Esophagus muscularis mucosa (tissue), 4 donors: ENCODE measurements around the gene SLX4. TPM values are rescaled to one million over a fixed set of nuclear protein-coding genes. Genes with fewer than 3 reads are reported as not detected.

Experiments
- DNase-seq: peaks from one replicate; pipeline ENCODE4 v3.0.0-alpha.2; 2017; ENCODE audit errors: extremely low spot score
- H3K27ac ChIP-seq, 4 donors: fragments of 200-600 bp; sonication (generic); replicated peaks in 1 of 4; 1 replicate in 3 of 4; 2 replicates in 1 of 4; pipeline ENCODE4 v1.5.1; 2016 to 2019; ENCODE audit warnings: mild to moderate bottlenecking in 1 of 4
- H3K27me3 ChIP-seq, 4 donors: fragments of 200-600 bp; sonication (generic); one replicate each; pipeline versions ENCODE4 v1.5.1 to v1.6.0; 2016 to 2019
- H3K36me3 ChIP-seq, 4 donors: fragments of 200-600 bp; sonication (generic); one replicate each; pipeline ENCODE4 v1.5.1; 2016 to 2019
- H3K4me1 ChIP-seq, 4 donors: fragments of 200-600 bp; sonication (generic); one replicate each; pipeline ENCODE4 v1.5.1; 2016 to 2019
- H3K4me3 ChIP-seq, 4 donors: fragments of 200-600 bp; sonication (generic); 1 replicate in 2 of 4; 2 replicates in 2 of 4; pipeline ENCODE4 v1.5.1; 2016 to 2019; ENCODE audit warnings: mild to moderate bottlenecking in 4 of 4, moderate library complexity in 1 of 4
- H3K9me3 ChIP-seq, 4 donors: fragments of 200-600 bp; sonication (generic); 1 replicate in 3 of 4; 2 replicates in 1 of 4; pipeline ENCODE4 v1.5.1; 2016 to 2019
- EP300 ChIP-seq: sonication (generic); formaldehyde crosslinking; IDR thresholded peaks from one replicate; pipeline ENCODE4 v1.6.1; 2017; ENCODE audit warnings: antibody characterized with exemption
- POLR2A ChIP-seq: fragments of 450-650 bp; IDR thresholded peaks from one replicate; pipeline ENCODE4 v1.6.1; 2017; ENCODE audit warnings: antibody characterized with exemption, moderate library complexity, mild to moderate bottlenecking, low read depth
- POLR2AphosphoS5 ChIP-seq, 2 donors: sonication (generic); formaldehyde crosslinking; IDR thresholded peaks; one replicate each; pipeline ENCODE4 v1.6.1; 2017; ENCODE audit warnings: antibody characterized with exemption in 2 of 2
- WGBS: methylation state at CpG from one replicate; pipeline ENCODE4 v1.1.5; 2018; 5-methylcytosine and 5-hydroxymethylcytosine counted together
- intact Hi-C: fragments of 100-400 bp; cut with DNase I; formaldehyde crosslinking; loops from one replicate; pipeline ENCODE4 v1.15.1; 2023
- total RNA-seq, 4 donors: library from RNA; depleted of rRNA; stranded (reverse); fragments of >200 nt; gene quantifications; one replicate each; pipeline versions ENCODE4 v1.1.0 to v1.2.1, GENCODE V29; 2016
- TF ChIP-seq, protein P1 (sequence below), 3 experiments: fragments of 200-600 bp in 2 of 3; fragments of 450-650 bp in 1 of 3; sonication (generic) in 2 of 3; IDR thresholded peaks; one replicate each; pipeline ENCODE4 v1.5.1; 2017 to 2019; ENCODE audit warnings: antibody characterized with exemption in 3 of 3, mild to moderate bottlenecking in 2 of 3, moderate library complexity in 1 of 3

Gene SLX4
- total RNA-seq, 4 donors from 2014 or later = 3.0 to 5.8 (median 3.9) TPM

DNA sequence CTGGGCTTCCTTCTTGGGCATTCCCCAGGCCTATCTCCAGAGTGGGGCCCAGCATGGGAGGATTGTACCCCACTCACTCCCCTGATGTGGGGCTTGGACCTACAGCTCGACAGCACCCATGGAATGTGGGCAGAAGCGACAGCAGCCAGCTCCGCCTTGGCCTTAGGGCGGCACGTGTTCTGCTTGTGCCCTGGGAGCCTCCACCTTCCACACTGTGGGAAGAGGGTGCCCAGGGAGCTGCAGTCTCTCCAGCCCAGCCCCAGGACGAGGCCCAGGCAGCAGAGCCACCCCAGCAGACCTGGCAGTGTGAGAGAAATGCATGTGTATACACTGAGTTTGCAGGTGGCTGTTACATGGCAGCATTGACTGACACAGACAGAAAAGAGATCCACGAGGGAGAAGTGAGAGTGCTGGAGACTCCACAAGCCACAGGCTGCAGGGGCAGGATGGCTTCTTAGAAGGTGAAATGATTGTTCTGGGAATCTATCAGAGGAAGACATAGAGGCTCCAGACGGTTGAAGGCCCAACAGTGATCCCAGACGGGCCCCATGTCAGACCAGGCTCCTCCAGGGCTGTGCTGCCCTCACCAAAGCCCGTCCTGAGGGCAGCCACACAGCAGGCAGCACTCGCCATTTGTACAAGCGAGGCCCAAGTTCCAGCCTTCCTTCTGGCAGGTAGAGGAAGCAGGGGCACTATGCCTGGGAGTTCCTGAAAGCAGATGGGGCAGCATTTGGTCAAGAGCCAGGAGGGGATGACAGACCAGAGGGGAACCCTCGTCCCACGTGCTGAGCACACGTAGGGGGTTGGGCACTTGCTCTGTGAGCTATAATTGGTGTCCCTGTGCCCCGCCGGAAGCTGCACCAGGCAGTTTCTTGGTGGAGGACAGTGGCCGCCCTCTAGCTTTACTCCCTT, 40.3 kb upstream of the SLX4 start:
- TF ChIP-seq POLR2A (no peak), EP300 (no peak), POLR2AphosphoS5 (IDR thresholded peaks at IDR 0.05) (no peak)
- TF ChIP-seq, protein P1, sequence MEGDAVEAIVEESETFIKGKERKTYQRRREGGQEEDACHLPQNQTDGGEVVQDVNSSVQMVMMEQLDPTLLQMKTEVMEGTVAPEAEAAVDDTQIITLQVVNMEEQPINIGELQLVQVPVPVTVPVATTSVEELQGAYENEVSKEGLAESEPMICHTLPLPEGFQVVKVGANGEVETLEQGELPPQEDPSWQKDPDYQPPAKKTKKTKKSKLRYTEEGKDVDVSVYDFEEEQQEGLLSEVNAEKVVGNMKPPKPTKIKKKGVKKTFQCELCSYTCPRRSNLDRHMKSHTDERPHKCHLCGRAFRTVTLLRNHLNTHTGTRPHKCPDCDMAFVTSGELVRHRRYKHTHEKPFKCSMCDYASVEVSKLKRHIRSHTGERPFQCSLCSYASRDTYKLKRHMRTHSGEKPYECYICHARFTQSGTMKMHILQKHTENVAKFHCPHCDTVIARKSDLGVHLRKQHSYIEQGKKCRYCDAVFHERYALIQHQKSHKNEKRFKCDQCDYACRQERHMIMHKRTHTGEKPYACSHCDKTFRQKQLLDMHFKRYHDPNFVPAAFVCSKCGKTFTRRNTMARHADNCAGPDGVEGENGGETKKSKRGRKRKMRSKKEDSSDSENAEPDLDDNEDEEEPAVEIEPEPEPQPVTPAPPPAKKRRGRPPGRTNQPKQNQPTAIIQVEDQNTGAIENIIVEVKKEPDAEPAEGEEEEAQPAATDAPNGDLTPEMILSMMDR (IDR thresholded peaks at IDR 0.05) = no peak
- H3K36me3 ChIP-seq = peaks cover 4 to 47% (median 30%) of the 10 kb centered on the region in 4 donors
- DNase-seq = no peak
- H3K4me3 ChIP-seq = no peak overlapping the region
- no peak overlapping the region for H3K27ac ChIP-seq
- intact Hi-C loops = no loop called here
- no peaks in the 10 kb centered on the region for H3K9me3 ChIP-seq
- no peaks in the 10 kb centered on the region for H3K27me3 ChIP-seq
- H3K4me1 ChIP-seq = peaks cover 0 to 4% (median 0%) of the 10 kb centered on the region in 4 donors
- 73% methylated on average over 15 of the region's 18 CpGs for WGBS

DNA sequence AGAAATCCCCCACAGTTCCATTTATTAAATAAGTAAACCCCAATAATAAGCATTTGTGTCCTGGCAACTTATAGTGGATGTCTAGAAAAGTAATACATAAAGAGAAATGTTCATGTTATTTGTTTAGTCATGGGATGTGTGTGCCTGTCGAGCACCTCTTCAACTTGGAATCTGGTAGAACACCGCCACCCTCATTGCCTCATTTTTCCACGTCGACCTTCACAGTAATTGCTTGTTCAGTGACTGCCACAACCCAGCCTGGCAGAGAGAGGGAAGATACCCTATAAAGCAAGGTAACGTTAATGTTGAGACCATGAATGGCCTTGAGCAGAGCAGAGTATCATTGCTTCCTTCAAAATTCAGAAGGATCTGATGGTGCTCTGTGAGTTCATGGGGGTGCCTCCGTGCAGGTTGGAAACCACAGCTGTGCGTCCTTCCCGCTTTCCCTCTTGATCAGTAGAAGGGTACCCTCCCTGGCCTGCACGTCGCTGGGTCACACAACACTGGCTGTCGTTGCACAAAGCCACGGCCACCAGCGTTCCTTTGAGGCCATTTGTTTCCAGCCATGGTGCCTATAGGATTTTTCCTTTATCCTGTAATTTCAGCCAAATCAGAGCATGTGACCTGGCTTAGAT, 39.3 kb upstream of the SLX4 start:
- Histone ChIP-seq H3K4me1 (peaks cover 0 to 4% (median 0%) of the 10 kb centered on the region in 4 donors), H3K27me3 (no peaks in the 10 kb centered on the region), H3K4me3 (no peak overlapping the region), H3K27ac (no peak overlapping the region), H3K9me3 (no peaks in the 10 kb centered on the region), H3K36me3 (peaks cover 0 to 37% (median 24%) of the 10 kb centered on the region in 4 donors)
- no peak for TF ChIP-seq POLR2AphosphoS5 (IDR thresholded peaks at IDR 0.05)
- no peak for TF ChIP-seq EP300
- TF ChIP-seq POLR2A = no peak
- TF ChIP-seq, protein P1 (IDR thresholded peaks at IDR 0.05) = no peak
- DNase-seq = no peak
- intact Hi-C loops = no loop called here
- 87% methylated on average over 13 of the region's 13 CpGs for WGBS

DNA sequence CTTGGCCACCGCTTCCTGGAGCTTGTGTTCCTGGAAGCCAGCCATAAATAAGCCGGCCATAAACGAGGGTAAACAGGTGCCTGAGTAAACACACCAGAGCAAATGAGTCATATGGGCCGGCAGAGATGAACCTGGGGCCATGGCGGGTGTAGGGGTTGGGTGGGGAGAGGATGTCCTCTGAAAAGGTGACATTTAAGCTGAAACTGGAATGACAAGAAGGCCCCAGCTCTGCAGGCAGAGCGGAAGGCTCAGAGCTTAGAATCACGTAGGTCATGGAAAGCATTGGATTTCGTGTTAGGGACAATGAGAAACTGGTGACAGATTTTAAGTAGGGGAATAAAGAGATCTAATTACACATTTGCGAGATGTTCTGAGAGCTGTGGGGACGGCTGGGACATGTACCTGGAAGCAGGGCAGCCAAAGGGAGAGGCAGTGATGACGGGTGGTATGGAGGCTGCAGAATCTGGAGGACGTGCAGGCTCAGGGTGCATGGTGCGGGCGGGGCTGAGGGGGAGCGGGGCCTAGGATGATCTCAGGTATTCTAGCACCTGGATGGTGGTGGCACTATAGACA, 35.0 kb upstream of the SLX4 start:
- intact Hi-C loops = no loop called here
- no peak for DNase-seq
- H3K27ac ChIP-seq = no peak overlapping the region
- no peaks in the 10 kb centered on the region for H3K27me3 ChIP-seq
- peaks cover 0 to 29% (median 19%) of the 10 kb centered on the region in 4 donors for H3K36me3 ChIP-seq
- H3K4me1 ChIP-seq = no peaks in the 10 kb centered on the region
- TF ChIP-seq POLR2AphosphoS5 (IDR thresholded peaks at IDR 0.05) (no peak), POLR2A (no peak), EP300 (no peak)
- TF ChIP-seq, protein P1 (IDR thresholded peaks at IDR 0.05) = no peak
- WGBS = 85% methylated on average over 15 of the region's 15 CpGs
- no peak overlapping the region for H3K4me3 ChIP-seq
- H3K9me3 ChIP-seq = no peaks in the 10 kb centered on the region

DNA sequence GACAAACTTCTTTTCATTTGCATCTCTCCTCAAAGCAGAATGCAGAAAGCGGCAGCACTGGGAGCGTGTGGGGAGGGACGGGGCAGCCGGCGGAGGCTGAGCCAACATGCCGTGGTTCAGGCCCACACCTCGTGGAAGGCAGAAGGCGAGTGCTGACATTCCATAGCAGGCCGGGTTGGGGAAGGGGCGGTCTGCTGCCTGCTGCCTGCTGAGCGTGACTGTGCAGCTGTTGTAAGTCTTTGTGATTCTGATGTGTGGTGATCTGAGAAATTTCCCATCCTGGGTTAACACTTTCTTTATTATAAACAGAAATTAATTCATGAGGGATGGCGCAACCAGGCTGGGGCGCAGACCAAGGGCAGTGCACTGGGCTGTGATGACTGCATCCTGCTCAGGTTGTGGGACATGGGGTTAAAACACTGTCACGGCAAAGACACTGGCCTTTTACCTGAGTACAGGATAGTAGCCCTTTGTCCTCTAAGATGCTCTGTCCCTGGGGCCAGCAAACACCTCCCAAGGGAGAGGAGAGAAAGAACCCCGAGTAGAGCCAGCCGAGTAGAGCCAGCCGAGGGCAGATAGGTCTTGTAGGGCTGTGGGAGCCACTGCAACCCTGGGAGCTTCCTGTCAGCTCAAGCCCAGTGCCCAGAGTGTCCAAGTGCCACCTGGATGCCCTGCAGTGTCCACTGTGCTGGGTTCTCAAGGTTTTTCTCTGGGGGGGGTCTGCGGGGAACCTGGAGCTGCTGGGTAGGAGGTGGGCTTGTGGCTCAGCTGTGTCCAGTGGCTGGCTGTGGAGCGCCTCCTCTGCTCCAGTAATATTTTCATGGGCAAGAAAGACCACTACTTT, 34.3 kb upstream of the SLX4 start:
- no peaks in the 10 kb centered on the region for H3K9me3 ChIP-seq
- intact Hi-C loops = no loop called here
- H3K4me3 ChIP-seq = no peak overlapping the region
- DNase-seq = no peak
- TF ChIP-seq EP300 = no peak
- TF ChIP-seq POLR2AphosphoS5 (IDR thresholded peaks at IDR 0.05) = no peak
- no peak for TF ChIP-seq POLR2A
- TF ChIP-seq, protein P1 (IDR thresholded peaks at IDR 0.05) = no peak
- no peaks in the 10 kb centered on the region for H3K4me1 ChIP-seq
- peaks cover 0 to 29% (median 19%) of the 10 kb centered on the region in 4 donors for H3K36me3 ChIP-seq
- WGBS = 81% methylated on average over 18 of the region's 19 CpGs
- no peak overlapping the region for H3K27ac ChIP-seq
- H3K27me3 ChIP-seq = no peaks in the 10 kb centered on the region
